ENCODE data around the gene SLC25A15. TPM values are rescaled to one million over a fixed set of nuclear protein-coding genes. Genes with fewer than 3 reads are reported as not detected.
A peak's percentile ranks its signal among the peaks of the same experiment; 100 is the strongest.

The SLC25A15 gene
- total and polyA plus RNA-seq, 2 experiments from 2014 or later: 11.5 to 24.3 TPM

GRCh38 chr13:40794414-40795368 is 5.3 kb downstream of the SLC25A15 start:
- H3K9me2 ChIP-seq (replicated peaks; ENCODE audit: insufficient read depth): no peaks in the 10 kb centered on the region
- H3K4me2 ChIP-seq: no peak overlapping the region
- H4K20me1 ChIP-seq (ENCODE audit: insufficient read depth, poor library complexity, severe bottlenecking): no peaks in the 10 kb centered on the region
- TF ChIP-seq EZH2phosphoT487 (IDR thresholded peaks at IDR 0.05; ENCODE audit: low read depth, severe bottlenecking, unreplicated experiment) (no peak), EZH2 (IDR thresholded peaks at IDR 0.05; ENCODE audit: borderline replicate concordance) (no peak), CTCF (IDR thresholded peaks at IDR 0.05; ENCODE audit: poor library complexity) (no peak)
- no peaks in the 10 kb centered on the region for H3K27me3 ChIP-seq
- H3K36me3 ChIP-seq (replicated peaks; ENCODE audit: insufficient read depth, low read depth): no peaks in the 10 kb centered on the region
- no peak overlapping the region for H2AFZ ChIP-seq
- 89% methylated on average over 12 of the region's 13 CpGs for WGBS (ENCODE audit: low lambda C conversion rate, missing lambda C conversion rate)
- peak overlapping the region; percentile 53 for H3K27ac ChIP-seq
- H3K4me1 ChIP-seq (ENCODE audit: insufficient read depth): peaks cover 7% of the 10 kb centered on the region
- peak; percentile 35 for DNase-seq (ENCODE audit: low spot score)
- no peaks in the 10 kb centered on the region for H3K9me3 ChIP-seq (ENCODE audit: low read depth)
- peaks cover 27% of the 10 kb centered on the region for H3K79me2 ChIP-seq
- no peak overlapping the region for H3K4me3 ChIP-seq

GRCh38 chr13:40796649-40797048 is 7.2 kb downstream of the SLC25A15 start:
- Histone ChIP-seq H4K20me1 (ENCODE audit: insufficient read depth, poor library complexity, severe bottlenecking) (no peaks in the 10 kb centered on the region), H3K9me3 (ENCODE audit: low read depth) (no peaks in the 10 kb centered on the region), H3K4me3 (no peak overlapping the region), H3K4me1 (ENCODE audit: insufficient read depth) (peaks cover 3% of the 10 kb centered on the region), H3K9me2 (replicated peaks; ENCODE audit: insufficient read depth) (no peaks in the 10 kb centered on the region), H2AFZ (no peak overlapping the region), H3K79me2 (peaks cover 13% of the 10 kb centered on the region), H3K36me3 (replicated peaks; ENCODE audit: insufficient read depth, low read depth) (no peaks in the 10 kb centered on the region), H3K27me3 (no peaks in the 10 kb centered on the region), H3K27ac (no peak overlapping the region), H3K4me2 (no peak overlapping the region)
- WGBS (ENCODE audit: low lambda C conversion rate, missing lambda C conversion rate): 95% methylated on average over 6 of the region's 6 CpGs
- DNase-seq (ENCODE audit: low spot score): no peak
- TF ChIP-seq CTCF (IDR thresholded peaks at IDR 0.05; ENCODE audit: poor library complexity) (no peak), EZH2phosphoT487 (IDR thresholded peaks at IDR 0.05; ENCODE audit: low read depth, severe bottlenecking, unreplicated experiment) (no peak), EZH2 (IDR thresholded peaks at IDR 0.05; ENCODE audit: borderline replicate concordance) (no peak)

GRCh38 chr13:40798380-40798779 is 9.0 kb downstream of the SLC25A15 start:
- H3K9me3 ChIP-seq (ENCODE audit: low read depth): no peaks in the 10 kb centered on the region
- no peak for DNase-seq (ENCODE audit: low spot score)
- no peaks in the 10 kb centered on the region for H4K20me1 ChIP-seq (ENCODE audit: insufficient read depth, poor library complexity, severe bottlenecking)
- no peak overlapping the region for H2AFZ ChIP-seq
- no peaks in the 10 kb centered on the region for H3K9me2 ChIP-seq (replicated peaks; ENCODE audit: insufficient read depth)
- H3K4me2 ChIP-seq: no peak overlapping the region
- no peaks in the 10 kb centered on the region for H3K36me3 ChIP-seq (replicated peaks; ENCODE audit: insufficient read depth, low read depth)
- no peaks in the 10 kb centered on the region for H3K27me3 ChIP-seq
- no peak overlapping the region for H3K27ac ChIP-seq
- H3K4me3 ChIP-seq: no peak overlapping the region
- peaks cover 14% of the 10 kb centered on the region for H3K4me1 ChIP-seq (ENCODE audit: insufficient read depth)
- WGBS (ENCODE audit: low lambda C conversion rate, missing lambda C conversion rate): 90% methylated on average over 9 of the region's 9 CpGs
- H3K79me2 ChIP-seq: peaks cover 3% of the 10 kb centered on the region
- no peak for TF ChIP-seq CTCF (IDR thresholded peaks at IDR 0.05; ENCODE audit: poor library complexity)
- no peak for TF ChIP-seq EZH2phosphoT487 (IDR thresholded peaks at IDR 0.05; ENCODE audit: low read depth, severe bottlenecking, unreplicated experiment)
- no peak for TF ChIP-seq EZH2 (IDR thresholded peaks at IDR 0.05; ENCODE audit: borderline replicate concordance)

All from hepatocyte (in vitro differentiated cells).